Erythroblast (primary cell): ENCODE data around the gene MRPS5.

Source experiments
- GATA1 ChIP-seq: IDR thresholded peaks from 2 replicates; pipeline ENCODE4 v1.6.1; 2011; ENCODE audit warnings: low read depth, mild to moderate bottlenecking, control low read depth, low read length, moderate library complexity
- POLR2A ChIP-seq: IDR thresholded peaks from 2 replicates; pipeline ENCODE4 v1.6.1; 2011; ENCODE audit warnings: mild to moderate bottlenecking, low read length

GRCh38 chr2:95077861-95078603, 43.6 kb downstream of the MRPS5 start:
- TF ChIP-seq POLR2A, result no peak
- no peak for TF ChIP-seq GATA1
